Liver (tissue), 9 donors: ENCODE measurements around the gene RTEL1. TPM values are rescaled to one million over a fixed set of nuclear protein-coding genes. Genes with fewer than 3 reads are reported as not detected.

Source experiments
- DNase-seq: peaks from one replicate; pipeline ENCODE4 v3.0.0-alpha.2; 2017; ENCODE audit warnings: low spot score
- H3K27ac ChIP-seq, 2 donors: one replicate each; pipeline ENCODE4 v1.7.0; 2013; ENCODE audit warnings: inconsistent platforms in 2 of 2, low read length in 2 of 2, control low read depth in 1 of 2, low read depth in 1 of 2, mild to moderate bottlenecking in 1 of 2
- H3K27me3 ChIP-seq, 4 donors: one replicate each; pipeline versions ENCODE4 v1.6.1 to v1.7.0; 2013; ENCODE audit warnings: low read length in 3 of 4, inconsistent platforms in 1 of 4, mild to moderate bottlenecking in 1 of 4, moderate library complexity in 1 of 4; ENCODE audit not compliant: control insufficient read depth in 4 of 4, insufficient read depth in 4 of 4
- H3K36me3 ChIP-seq, 4 donors: one replicate each; pipeline versions ENCODE4 v1.6.1 to v1.7.0; 2013; ENCODE audit warnings: low read length in 3 of 4, mild to moderate bottlenecking in 3 of 4, low read depth in 1 of 4, moderate library complexity in 1 of 4; ENCODE audit not compliant: control insufficient read depth in 4 of 4, insufficient read depth in 3 of 4
- H3K4me1 ChIP-seq, 4 donors: one replicate each; pipeline versions ENCODE4 v1.6.1 to v1.7.0; 2013; ENCODE audit warnings: low read length in 3 of 4, mild to moderate bottlenecking in 3 of 4, moderate library complexity in 1 of 4; ENCODE audit not compliant: control insufficient read depth in 4 of 4, insufficient read depth in 4 of 4
- H3K4me3 ChIP-seq, 3 donors: one replicate each; pipeline versions ENCODE4 v1.6.1 to v1.7.0; 2013; ENCODE audit warnings: low read length in 3 of 3, control low read depth in 1 of 3, low read depth in 1 of 3, mild to moderate bottlenecking in 1 of 3
- H3K9ac ChIP-seq, 2 donors: one replicate each; pipeline ENCODE4 v1.7.0; 2013; ENCODE audit warnings: low read length in 2 of 2, mild to moderate bottlenecking in 2 of 2, moderate library complexity in 2 of 2, control low read depth in 1 of 2, low read depth in 1 of 2
- H3K9me3 ChIP-seq, 4 donors: one replicate each; pipeline versions ENCODE4 v1.6.1 to v1.7.0; 2013; ENCODE audit warnings: low read length in 3 of 4; ENCODE audit not compliant: control insufficient read depth in 4 of 4
- ATF3 ChIP-seq: IDR thresholded peaks from 2 replicates; pipeline ENCODE4 v1.6.1; 2016; ENCODE audit warnings: antibody characterized with exemption
- CTCF ChIP-seq: fragments of 150-350 bp; IDR thresholded peaks from 2 replicates; pipeline ENCODE4 v1.5.1; 2017; ENCODE audit warnings: improper control_type of control experiment, low read depth, low read length; ENCODE audit not compliant: missing input control
- EGR1 ChIP-seq, 2 donors: IDR thresholded peaks; 2 replicates each; pipeline ENCODE4 v1.6.1; 2016 to 2018; ENCODE audit warnings: antibody characterized with exemption in 2 of 2, low read depth in 2 of 2
- FOXA1 ChIP-seq: IDR thresholded peaks from 2 replicates; pipeline ENCODE4 v1.6.1; 2016; ENCODE audit warnings: antibody characterized with exemption
- FOXA2 ChIP-seq: IDR thresholded peaks from 2 replicates; pipeline ENCODE4 v1.6.1; 2016; ENCODE audit warnings: antibody characterized with exemption
- GABPA ChIP-seq, 2 donors: IDR thresholded peaks in 1 of 2; conservative IDR thresholded peaks in 1 of 2; 2 replicates each; pipeline ENCODE4 v1.6.1; 2016; ENCODE audit warnings: antibody characterized with exemption in 2 of 2, mild to moderate bottlenecking in 1 of 2, moderate library complexity in 1 of 2
- HNF4A ChIP-seq, 2 donors: conservative IDR thresholded peaks; 2 replicates each; pipeline ENCODE4 v1.6.1; 2016; ENCODE audit warnings: antibody characterized with exemption in 2 of 2, mild to moderate bottlenecking in 2 of 2
- HNF4G ChIP-seq: IDR thresholded peaks from 2 replicates; pipeline ENCODE4 v1.6.1; 2016; ENCODE audit warnings: antibody characterized with exemption
- JUND ChIP-seq, 2 donors: IDR thresholded peaks; 2 replicates each; pipeline ENCODE4 v1.6.1; 2016; ENCODE audit warnings: antibody characterized with exemption in 2 of 2
- MAX ChIP-seq: IDR thresholded peaks from 2 replicates; pipeline ENCODE4 v1.6.1; 2016; ENCODE audit warnings: antibody characterized with exemption
- NR2F2 ChIP-seq: IDR thresholded peaks from 2 replicates; pipeline ENCODE4 v1.6.1; 2016; ENCODE audit warnings: antibody characterized with exemption
- RAD21 ChIP-seq, 2 donors: IDR thresholded peaks; 2 replicates each; pipeline ENCODE4 v1.6.1; 2016; ENCODE audit warnings: antibody characterized with exemption in 2 of 2, mild to moderate bottlenecking in 2 of 2
- RXRA ChIP-seq, 2 donors: IDR thresholded peaks; 2 replicates each; pipeline ENCODE4 v1.6.1; 2017 to 2018; ENCODE audit warnings: antibody characterized with exemption in 2 of 2, mild to moderate bottlenecking in 1 of 2
- SP1 ChIP-seq: IDR thresholded peaks from 2 replicates; pipeline ENCODE4 v1.6.1; 2018; ENCODE audit warnings: antibody characterized with exemption, mild to moderate bottlenecking
- TAF1 ChIP-seq: conservative IDR thresholded peaks from 2 replicates; pipeline ENCODE4 v1.6.1; 2016; ENCODE audit warnings: antibody characterized with exemption, mild to moderate bottlenecking
- YY1 ChIP-seq: IDR thresholded peaks from 2 replicates; pipeline ENCODE4 v1.6.1; 2016; ENCODE audit warnings: antibody characterized with exemption, mild to moderate bottlenecking
- ZBTB33 ChIP-seq: IDR thresholded peaks from 2 replicates; pipeline ENCODE4 v1.6.1; 2016; ENCODE audit warnings: antibody characterized with exemption
- WGBS: extraction: QIAGEN DNeasy Blood & Tissue Kit; methylation state at CpG from one replicate; pipeline ENCODE4 v1.1.7; 2013; 5-methylcytosine and 5-hydroxymethylcytosine counted together
- polyA plus RNA-seq, 2 donors: library from polyadenylated mRNA; stranded (reverse) in 1 of 2; unstranded in 1 of 2; fragments of 200-250 nt in 1 of 2; fragments of >200 nt in 1 of 2; fragmentation: Nextera tagmentation in 1 of 2; extraction: Ambion mirVana in 1 of 2; gene quantifications; one replicate each; pipeline versions ENCODE4 v1.2.1 to v1.2.3, GENCODE V29; 2013 to 2015
- total RNA-seq, 2 donors: library from RNA; depleted of rRNA; stranded (reverse); fragments of >200 nt; gene quantifications; one replicate each; pipeline ENCODE4 v1.2.3, GENCODE V29; 2014
- TF ChIP-seq, protein P1 (sequence below): IDR thresholded peaks from 2 replicates; pipeline ENCODE4 v1.6.1; 2016; ENCODE audit warnings: antibody characterized with exemption, mild to moderate bottlenecking
- donor health status: healthy.
- donor health status: healthy.
- donor health status: healthy.
- donor health status: healthy.
- donor health status: healthy.

The RTEL1 gene
- total and polyA plus RNA-seq, 4 donors: 3.7 to 16.9 (median 7.4) TPM

GRCh38 chr20:63656451-63656850 is 1.7 kb upstream of the RTEL1 start:
- Histone ChIP-seq H3K4me1 (peaks cover 14 to 36% (median 18%) of the 10 kb centered on the region in 4 donors), H3K27me3 (peaks cover 0 to 4% (median 0%) of the 10 kb centered on the region in 4 donors), H3K36me3 (peaks cover 0 to 7% (median 2%) of the 10 kb centered on the region in 4 donors), H3K9ac (no peak overlapping the region), H3K4me3 (no peak overlapping the region), H3K27ac (no peak overlapping the region), H3K9me3 (no peaks in the 10 kb centered on the region)
- DNase-seq: no peak
- TF ChIP-seq YY1: no peak
- no peak for TF ChIP-seq CTCF
- TF ChIP-seq, protein P1, sequence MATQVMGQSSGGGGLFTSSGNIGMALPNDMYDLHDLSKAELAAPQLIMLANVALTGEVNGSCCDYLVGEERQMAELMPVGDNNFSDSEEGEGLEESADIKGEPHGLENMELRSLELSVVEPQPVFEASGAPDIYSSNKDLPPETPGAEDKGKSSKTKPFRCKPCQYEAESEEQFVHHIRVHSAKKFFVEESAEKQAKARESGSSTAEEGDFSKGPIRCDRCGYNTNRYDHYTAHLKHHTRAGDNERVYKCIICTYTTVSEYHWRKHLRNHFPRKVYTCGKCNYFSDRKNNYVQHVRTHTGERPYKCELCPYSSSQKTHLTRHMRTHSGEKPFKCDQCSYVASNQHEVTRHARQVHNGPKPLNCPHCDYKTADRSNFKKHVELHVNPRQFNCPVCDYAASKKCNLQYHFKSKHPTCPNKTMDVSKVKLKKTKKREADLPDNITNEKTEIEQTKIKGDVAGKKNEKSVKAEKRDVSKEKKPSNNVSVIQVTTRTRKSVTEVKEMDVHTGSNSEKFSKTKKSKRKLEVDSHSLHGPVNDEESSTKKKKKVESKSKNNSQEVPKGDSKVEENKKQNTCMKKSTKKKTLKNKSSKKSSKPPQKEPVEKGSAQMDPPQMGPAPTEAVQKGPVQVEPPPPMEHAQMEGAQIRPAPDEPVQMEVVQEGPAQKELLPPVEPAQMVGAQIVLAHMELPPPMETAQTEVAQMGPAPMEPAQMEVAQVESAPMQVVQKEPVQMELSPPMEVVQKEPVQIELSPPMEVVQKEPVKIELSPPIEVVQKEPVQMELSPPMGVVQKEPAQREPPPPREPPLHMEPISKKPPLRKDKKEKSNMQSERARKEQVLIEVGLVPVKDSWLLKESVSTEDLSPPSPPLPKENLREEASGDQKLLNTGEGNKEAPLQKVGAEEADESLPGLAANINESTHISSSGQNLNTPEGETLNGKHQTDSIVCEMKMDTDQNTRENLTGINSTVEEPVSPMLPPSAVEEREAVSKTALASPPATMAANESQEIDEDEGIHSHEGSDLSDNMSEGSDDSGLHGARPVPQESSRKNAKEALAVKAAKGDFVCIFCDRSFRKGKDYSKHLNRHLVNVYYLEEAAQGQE: no peak
- no peak for TF ChIP-seq JUND (IDR thresholded peaks at IDR 0.05)
- no peak for TF ChIP-seq NR2F2
- no peak for TF ChIP-seq RXRA (IDR thresholded peaks at IDR 0.05)
- TF ChIP-seq TAF1: no peak
- TF ChIP-seq ZBTB33: no peak
- TF ChIP-seq RAD21 (IDR thresholded peaks at IDR 0.05): no peak
- TF ChIP-seq FOXA1: no peak
- TF ChIP-seq FOXA2: no peak
- TF ChIP-seq HNF4G: no peak
- TF ChIP-seq MAX: no peak
- no peak for TF ChIP-seq EGR1 (IDR thresholded peaks at IDR 0.05; ENCODE audit: low read depth in 2 of 2)
- TF ChIP-seq SP1: no peak
- TF ChIP-seq GABPA (IDR thresholded peaks at IDR 0.05 in 1 of 2, conservative IDR thresholded peaks at IDR 0.05 in 1 of 2): no peak
- no peak for TF ChIP-seq HNF4A (conservative IDR thresholded peaks at IDR 0.05)
- TF ChIP-seq ATF3: no peak
- 92% methylated on average over 3 of the region's 3 CpGs for WGBS
